HCEC 1CT (cell line): ENCODE measurements around the gene GAS6.

Experiments
- DNase-seq: peaks from one replicate; pipeline ENCODE4 v3.0.0-alpha.2; 2017

Gene GAS6

DNA sequence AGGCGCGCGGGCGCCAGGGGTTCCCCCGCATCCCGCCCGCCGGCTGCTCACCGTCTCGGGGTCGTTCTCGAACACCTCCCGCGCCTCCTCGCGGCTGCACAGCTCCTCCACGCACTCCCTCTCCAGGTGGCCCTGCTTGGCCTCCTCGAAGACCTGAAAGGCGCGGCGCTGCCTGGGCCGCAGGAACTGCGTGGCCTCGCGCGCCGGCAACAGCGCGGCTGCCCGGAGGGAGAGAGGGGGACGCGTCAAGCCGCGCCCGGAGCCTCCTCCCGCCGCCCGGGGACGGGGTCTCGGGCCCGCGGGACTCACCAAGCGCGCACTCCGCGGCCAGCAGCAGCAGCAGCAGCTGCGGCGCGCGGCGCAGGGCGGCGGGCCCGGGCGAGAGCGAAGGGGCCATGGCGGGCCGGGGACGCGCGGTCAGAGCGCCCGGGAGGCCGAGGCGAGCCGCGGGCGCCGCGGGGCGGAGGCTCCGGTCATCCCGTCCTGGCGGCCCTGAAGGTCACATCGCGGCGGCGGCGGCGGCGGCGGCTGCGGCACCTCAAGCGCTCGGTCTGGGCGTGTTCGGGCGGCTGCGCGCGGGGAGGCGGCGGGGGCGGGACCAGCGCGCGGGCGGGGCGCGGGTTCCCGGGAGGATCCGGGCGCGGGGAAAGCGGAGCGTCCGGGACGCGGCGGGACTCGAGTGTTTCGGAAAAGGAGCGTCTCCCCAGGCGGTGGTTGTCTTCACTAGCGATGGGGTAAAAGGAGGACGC, at the start of gene GAS6:
Gene GAS6 (minus strand): TSS at position 553 of the 749 bp plus-strand sequence. CDS start 156 bp downstream, at position 397.
- peak; percentile 55 for DNase-seq

DNA sequence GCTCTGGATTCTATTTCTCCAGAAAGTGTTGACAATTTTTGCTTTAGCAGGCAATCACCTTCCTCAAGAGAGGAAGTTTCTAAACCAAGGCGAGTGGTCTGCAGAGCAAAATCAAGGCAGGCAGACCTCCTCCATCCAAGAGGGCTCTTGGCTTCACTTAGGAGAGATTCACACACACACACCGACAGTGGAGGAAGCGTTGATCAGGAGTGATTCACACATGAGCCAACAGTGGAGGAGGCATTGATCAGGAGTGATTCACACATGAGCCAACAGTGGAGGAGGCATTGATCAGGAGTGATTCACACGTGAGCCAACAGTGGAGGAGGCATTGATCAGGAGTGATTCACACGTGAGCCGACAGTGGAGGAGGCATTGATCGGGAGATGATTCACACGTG, 49.5 kb upstream of the GAS6 start:
- DNase-seq: peak; percentile 70

DNA sequence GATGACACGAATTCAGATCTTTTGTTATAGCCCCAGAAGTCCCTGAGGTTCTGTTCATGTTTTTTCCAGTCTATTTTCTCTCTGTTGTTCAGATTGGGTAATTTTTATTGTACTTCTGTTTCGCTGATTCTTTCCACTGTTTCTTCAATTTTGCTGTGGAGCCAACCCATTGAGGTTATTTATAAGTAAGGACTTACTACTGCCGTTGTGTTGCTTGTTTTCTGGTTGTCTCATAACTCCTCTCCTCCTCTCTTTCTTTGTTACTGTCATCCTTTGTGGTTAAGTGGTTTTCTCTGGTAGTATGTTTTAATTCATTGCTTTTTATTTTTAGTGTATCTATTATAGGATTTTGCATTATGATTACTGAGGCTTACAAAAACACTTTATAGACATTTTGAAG, 48.7 kb upstream of the GAS6 start:
- no peak for DNase-seq

DNA sequence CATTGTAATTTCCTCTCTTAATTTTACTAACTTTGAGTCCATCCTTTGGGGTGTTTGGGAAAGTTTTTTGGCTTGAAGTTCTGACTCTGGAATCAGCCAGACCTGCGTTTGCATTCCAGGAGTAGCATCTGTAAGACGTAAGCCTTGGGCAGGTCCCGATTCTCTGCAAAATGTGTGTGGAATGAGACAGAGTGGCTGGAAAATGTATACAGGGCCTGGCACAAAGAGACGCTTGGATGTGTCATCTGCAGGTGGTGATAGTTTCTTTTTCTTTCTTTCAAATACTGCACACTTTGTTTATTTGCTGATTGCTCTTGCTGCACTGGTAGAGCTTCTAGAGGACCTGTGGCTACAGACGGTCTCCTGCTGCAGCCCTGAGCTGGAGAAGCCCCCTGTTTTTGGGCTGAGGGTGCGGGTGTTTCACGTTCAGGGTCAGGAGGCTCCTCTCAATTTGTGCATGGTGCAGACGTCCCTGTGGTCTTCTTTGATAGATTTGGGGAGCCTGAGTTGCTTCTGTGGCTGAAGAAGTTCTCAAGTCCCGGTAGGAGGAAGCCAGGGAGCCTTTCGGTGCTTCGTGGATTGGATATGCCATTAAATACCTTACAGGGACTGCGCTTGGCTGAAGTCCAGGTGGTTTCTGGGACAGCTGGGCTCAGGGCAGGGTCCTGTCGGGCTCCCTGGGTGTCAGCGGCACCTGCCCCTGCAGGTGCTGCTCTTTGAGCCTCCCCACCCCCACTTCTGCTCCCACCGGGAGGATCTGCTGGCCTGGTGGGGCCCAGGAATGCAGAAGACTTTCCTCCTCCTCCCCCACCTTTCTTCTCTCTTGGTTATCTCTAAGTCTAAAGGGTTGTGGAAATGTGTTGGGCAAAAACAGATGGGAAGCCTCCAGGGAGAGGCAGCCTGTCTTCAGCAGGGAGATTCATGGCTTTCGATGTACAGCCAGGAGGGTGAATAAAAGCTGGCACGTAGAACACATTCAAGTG, 44.0 kb upstream of the GAS6 start:
- DNase-seq: peak; percentile 80

DNA sequence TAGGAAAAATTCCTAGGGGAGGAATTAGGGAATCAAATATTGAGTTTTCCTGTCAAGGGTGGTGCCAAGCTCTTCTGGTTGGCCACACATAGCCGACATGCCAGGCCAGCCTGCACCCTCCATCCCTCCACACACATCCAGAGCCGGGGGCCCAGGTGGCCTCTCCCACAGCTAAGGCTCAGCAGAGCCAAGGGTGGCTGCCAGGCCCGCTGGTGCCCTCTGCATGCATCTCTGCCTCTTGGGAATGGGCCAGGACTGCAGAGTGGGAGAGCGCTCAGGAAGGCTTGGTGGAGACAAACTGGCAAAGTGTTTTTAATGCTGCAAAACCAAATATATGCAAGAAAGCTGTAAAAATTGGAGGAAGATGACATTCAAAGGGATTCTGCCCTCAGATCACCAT, 42.7 kb upstream of the GAS6 start:
- DNase-seq: no peak

DNA sequence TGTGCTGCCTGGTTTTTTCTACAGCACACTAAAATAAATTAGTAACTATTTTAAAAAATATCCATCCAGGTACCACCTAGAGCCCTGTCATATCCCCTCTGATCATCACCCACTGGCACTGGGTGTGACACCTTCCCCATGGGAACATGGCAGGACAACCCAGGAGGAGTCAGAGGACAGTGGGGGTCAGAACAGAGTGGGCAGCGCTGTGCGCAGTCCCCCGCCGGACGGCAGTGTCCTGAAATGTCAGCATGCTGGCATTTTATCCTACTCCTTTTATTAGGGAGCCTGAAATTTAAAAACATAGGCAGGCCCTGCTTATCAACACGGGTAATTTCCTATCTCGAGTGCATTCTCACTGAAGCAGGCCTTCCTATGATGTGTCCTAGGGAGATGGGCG, 42.1 kb upstream of the GAS6 start:
- no peak for DNase-seq

DNA sequence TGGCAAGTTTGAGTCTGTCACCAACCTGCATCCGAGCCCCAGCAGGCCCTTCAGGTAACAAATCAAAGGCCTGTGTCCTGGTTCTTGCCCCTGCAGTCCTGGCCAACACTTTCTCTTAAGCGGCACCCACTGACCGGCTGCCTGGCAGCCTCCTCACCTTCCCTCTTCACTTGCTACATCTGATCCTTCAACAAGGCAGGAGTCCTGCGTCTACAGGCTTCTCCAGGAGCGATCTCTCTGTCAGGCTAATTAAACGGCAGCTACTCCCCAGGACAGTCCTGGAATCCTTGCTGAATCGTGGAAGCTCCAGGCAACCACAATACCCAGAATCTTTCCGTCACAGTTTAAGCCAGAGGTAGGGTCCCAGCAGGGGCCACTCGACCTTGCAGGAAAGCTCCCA, 41.1 kb upstream of the GAS6 start:
- no peak for DNase-seq

DNA sequence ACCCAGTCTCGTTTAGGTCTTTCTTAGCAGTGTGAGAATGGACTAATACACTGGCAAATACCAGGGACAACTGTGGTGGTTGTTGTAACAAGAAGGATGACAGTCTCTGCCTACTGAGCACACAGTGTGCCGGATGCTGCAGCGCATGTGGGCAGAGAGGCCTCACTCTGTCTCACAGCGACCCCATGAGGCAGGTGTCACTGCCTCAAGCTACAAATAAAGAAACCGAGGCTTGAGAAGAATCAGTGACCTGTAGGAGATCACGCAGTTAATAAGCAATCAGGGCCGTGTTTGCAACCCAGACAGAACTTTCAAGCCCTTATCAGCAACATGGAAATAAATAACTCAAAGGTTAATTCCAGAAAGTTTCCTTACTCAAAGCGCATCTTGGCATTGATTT, 40.5 kb upstream of the GAS6 start:
- DNase-seq: peak; percentile 37

DNA sequence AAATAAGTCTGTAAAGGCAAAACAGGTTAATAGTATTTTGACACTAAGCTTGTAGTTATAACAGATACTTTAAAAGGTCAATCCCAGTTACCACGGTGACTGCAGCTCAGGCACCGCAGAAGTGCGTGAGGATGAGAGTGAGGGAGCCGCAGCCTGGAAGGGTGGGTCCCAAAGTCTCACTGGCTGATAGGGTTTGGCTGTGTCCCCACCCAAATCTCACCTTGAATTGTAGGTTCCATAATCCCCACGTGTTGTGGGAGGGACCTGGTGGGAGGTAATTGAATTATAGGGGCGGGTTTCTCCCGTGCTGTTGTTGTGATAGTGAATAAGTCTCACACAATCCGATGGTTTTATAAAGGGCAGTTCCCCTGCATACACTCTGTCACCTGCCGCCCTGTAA, 40.0 kb upstream of the GAS6 start:
- no peak for DNase-seq

DNA sequence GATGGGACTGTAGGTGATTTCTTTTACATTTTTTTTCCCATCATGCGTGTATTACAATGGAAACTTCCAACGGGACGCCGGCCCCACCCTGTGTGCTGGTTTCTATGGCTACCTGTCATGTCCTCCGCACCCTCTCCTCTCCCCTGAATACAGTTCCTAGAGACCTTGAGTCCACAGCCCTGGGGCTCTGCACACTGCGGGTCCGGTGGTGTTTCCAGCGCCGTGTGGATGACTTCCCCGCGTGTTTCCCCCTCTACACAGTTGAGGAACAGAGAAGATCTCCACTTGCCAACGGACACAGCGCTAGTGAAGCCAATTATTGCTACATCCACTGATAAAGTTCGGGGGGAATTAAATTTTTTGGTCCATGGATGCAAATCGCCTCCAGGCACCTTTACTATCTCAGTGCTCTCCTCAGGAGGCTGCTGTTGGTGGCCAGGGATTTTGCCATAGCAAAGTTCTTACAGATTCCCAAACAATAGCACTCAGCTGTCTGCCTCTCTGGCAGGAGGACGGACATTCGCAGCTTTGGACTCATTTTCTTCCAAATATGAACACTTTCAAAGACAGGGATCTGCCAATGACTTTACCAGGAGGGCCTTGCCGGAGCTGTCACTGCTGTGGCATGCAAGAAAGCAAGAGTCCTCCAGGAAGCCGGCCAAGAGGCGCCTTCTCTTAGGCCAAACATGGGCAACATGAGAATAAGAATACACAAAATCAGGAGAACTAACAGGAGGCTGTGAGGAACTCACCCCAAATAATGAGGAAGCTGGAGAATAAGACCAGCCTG, 39.3 kb upstream of the GAS6 start:
- peak; percentile 58 for DNase-seq

DNA sequence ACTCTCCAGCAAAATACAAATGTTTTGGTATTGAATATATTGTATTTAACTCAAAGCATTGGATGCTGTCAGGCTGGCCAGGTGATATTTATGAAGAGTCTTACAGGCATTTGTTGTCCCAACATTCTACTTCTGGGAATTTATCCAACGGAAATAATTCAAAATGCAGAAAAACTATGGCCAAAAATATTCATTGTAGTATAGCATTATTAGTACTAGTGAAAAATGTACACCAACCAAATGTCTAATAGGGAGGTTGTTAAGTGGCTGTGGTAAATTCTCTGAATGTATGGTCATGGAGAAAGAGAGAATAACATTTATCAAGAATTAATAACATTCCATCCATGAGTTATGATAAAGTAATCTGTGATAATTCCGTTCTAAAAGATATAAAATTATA, 38.6 kb upstream of the GAS6 start:
- no peak for DNase-seq

DNA sequence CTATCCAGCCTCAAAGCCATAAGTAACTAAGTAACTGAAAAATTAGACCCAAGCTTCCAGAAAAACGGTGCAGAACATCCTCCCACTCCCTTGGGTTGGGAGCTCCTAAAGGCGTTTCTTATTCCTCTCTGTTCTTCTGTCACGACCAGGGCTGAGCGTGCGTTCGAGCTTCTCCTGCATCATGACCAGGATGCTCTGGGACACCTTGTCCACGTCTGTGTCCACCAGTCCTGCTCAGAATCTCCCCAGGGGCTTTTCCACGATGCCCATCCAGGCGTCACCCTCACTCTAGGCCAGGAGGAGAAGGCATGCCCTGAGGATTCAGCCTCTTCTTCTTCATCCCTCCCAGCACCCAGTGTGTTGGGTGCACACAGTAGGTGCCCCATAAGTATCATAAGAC, 37.8 kb upstream of the GAS6 start:
- no peak for DNase-seq

DNA sequence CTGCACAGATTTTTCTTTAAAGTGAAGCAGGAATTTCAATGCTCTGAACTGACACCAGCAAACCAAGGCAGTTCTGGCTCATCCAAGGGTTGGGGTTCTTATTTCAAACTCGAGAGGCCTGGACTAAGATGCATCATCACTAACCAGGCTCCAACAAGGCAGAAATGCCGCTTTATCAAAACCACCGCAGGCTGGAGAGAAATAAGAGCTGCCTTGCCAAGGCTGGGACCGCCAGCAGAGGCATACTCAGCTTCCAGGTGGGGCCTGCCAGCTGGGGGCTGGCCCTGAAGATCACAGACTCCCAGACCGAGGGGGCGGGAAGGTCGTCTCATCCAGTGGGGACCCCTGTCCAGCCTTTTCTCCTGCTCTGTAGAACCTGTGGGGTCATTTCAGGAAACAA, 37.4 kb upstream of the GAS6 start:
- no peak for DNase-seq

DNA sequence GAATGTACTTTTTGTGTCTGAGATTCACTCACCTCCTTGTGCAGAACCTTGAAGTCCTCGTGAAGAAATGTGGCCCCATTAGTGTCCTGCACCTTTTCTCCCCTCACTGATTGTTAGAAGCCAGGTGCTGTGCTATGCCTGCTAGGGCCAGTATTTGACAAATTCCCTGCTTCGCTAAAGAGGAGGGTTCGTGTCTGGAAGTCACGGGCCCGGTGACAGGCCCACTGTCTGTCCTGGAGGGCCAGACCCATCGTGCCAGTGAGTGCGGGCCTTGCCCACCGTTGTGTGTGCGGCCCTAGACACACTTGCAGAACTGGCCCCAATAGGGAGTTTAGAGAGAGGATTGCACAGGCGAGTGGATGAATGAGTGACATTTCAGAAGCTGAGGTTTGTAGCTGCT, 36.8 kb upstream of the GAS6 start:
- DNase-seq: no peak

DNA sequence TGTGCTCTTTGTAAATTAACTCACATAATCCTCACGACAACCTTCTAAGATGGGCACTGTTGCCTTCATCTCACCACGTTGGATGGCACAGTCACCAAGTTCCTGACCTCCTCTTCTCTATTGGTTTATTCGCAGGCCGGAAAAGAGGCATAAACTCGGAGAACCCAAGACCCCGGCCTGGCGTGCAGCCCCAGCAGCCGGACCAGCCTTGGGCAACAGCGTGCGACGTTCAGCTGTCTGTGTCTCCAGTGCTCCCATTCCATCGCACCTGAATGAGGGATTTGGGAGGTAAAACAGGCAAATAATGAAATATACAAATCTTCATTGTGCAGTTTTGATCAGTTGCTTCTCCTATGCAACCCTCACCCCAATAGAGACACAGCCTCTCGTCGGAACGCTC, 34.5 kb upstream of the GAS6 start:
- no peak for DNase-seq

DNA sequence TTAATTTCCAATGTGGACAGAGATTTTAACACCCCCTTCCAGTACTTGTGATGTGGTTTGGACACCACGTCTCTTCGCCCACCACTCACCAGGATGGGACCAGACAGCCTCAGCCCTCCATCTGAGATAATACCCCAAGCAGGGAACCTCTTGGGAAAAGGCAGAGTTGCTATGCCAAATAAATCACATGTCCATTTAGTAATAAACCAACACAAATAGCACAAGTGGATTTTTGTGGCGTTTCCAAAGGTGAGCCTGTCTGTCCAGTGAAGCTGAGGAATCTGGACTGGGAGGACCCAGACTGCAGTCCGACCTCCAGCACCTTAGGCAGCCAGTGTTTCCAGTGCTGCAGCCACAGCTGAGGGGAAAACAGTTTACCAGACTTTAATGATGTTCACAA, 34.1 kb upstream of the GAS6 start:
- DNase-seq: no peak

DNA sequence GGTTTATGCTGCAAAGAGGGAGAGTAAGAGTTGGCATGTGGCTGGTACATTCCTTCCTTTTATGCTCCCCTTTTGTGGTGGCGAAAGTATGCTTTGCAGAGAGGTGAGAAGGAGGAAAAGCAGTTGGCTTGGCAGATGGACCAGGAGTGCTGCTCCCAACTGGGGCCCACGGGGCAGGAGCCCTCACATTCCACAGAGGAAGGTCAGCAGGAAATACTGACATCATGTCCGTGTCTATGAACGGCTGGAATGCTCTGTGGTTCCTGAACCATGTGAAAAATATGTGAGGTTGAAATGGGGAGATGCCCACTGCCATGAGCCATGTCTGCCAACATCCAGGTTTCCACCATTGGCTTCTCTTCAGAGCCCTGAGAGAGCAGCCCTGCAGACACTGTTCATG, 33.3 kb upstream of the GAS6 start:
- DNase-seq: peak; percentile 99

DNA sequence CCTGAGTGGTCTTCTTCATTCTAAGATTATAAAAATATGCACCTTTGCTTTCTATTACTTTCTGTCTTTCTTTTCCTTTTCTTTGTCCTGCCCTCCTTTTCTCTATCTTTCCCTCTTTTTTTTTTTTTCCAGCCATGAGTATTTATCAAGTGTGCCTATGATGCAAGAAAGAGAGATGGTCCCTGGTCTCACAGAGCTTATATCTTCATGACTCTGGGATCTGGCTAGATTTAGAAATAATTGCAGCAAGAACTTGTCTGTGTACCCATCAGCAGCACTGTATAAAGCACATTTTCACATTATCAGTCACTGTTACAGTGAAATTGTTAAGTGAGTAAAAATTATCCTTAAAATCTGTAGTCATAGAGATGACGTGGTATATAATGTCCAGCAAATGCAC, 31.6 kb upstream of the GAS6 start:
- no peak for DNase-seq

DNA sequence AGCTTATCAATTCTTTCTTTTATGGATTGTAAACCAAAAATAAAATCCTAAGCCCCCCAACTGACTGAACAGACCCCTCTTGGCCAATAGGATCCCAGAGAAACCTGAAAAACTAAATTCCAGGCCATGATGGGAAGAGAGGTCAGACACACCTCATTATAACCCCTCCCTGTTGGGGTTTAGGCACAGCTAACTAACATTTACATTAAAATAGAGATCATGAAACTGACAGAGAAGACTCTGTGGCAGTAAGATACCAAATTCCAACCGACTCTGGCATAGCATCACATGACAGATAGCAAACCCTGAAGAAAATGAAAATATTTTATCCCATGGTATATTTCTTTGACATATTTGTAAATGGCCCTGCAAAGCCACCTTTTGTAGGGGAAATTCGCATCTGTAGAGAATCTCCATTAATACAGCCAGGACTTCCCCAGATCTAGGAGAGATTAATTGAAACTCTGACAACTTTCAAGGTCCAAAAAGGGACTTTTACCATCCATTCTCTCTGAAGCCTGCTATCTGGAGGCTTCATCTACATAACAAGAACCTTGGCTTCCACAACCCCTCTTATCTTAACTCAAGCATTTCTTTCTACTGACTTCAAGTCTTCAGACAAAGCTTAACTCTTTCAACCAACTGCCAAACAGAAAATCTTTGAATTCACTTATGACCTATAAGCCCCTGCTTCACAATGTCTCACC, 27.1 kb upstream of the GAS6 start:
- no peak for DNase-seq

DNA sequence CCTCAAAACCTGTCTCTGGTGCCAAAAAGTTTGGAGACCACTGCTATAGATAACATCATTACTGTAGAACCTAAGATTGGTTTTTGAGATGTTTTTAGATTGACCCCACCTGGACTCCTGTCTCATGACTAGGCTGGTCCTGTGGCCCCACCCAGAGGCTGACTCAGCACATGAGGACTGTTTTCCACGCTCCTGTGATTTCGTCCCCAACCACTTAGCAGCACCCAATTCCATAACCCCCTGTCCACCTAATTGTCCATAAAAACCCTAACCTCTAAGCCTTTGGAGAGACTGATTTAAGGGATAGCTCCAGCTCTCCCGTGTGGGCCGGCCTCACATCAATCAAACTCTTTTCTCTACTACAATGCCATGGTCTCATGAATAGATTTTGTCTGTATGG, 25.6 kb upstream of the GAS6 start:
- DNase-seq: no peak

DNA sequence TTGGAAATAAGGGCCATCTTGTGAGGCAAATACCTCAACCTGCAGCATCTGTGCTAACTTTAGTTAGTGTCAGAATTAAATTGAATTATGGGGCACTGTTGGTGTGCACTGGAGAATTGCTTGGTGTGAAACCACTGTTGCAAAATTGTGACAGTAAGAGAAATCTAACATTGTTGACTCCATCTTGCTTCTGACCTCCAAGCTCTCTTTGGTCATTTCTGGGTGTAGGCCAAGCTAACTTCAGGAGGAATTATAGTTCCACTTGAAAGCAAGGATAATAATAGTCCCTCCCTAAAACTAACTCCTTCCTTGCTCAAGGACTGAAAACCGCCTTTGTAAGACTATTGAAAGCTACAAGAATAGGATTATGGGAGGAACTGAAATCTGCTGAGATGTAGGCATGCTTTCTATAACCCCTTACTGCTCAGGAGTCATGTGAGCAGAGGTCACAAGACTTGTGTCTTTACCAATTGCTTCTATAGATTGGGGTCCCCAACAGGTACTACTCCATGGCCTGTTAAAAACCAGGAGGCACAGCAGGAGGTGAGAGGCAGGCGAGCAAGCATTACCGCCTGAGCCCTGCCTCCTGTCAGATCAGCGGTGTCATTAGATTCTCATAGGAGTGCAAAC, 24.9 kb upstream of the GAS6 start:
- DNase-seq: no peak

DNA sequence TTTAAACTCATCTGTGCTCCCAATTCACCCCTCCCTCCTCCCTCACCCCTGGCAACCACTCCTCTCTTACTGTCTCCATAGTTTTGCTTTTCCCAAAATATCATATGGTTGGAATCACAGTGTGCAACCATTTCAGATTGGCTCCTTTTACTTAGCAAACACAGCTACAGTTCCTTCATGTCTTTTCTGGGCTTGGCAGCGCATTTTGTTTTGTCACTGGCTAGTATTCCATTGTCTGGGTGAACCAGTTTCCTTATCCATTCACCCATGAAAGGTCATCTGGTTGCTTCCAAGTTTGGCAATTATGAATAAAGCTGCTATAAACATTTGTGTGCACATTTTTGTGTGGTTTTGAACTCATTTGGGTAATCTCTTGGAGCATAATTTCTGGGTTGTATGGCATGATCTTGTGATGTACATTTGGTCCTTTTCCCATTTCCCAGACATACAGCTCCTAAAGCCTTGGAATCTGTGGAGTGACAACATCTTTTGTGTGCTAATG, 23.9 kb upstream of the GAS6 start:
- DNase-seq: peak; percentile 12
